ENCODE data around the gene PPHLN1.

The PPHLN1 gene, protein sequence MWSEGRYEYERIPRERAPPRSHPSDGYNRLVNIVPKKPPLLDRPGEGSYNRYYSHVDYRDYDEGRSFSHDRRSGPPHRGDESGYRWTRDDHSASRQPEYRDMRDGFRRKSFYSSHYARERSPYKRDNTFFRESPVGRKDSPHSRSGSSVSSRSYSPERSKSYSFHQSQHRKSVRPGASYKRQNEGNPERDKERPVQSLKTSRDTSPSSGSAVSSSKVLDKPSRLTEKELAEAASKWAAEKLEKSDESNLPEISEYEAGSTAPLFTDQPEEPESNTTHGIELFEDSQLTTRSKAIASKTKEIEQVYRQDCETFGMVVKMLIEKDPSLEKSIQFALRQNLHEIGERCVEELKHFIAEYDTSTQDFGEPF

DNA sequence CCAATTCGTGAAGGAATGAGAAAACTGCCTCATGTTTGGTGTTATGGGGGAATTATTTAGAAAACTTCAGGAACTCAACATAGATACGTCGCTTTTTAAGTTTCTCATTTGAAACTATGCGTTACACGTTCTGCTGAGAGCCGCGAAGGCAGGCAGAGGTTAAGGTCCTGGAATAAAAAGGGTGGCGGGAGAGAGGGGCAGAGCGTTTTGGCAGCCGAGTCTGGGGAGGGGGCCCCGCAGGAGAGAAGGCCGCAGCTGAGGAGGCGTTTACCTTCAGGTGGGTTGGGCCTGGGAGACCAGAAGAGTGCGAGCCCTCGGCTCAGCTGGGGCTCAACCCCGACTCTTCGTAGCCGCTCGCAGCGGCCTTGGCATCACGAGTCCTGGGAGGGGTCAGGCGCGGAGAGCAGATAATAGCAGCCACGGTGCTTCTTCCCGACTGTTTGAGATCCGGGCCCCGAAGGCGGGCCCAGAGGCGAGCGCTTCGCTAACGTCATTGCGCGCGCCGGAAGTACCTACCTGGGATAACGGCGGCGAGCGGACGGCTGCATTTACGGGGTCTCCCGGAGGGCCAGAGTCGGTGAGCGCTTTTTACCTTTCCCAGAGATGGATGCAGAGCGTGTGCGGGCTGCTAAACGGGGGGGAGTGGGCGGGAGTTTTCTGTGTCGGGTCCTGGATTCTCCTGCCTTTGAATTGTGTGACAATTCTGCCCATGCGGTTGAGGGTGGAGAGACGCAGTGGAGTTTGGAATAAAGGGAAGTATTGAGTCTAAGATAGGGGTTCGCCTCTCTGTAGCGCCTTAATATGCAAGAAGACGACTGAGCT, at the start of gene PPHLN1, which contains the start of gene ZCRB1:
Gene PPHLN1 (plus strand): TSS at position 515 of the 822 bp plus-strand sequence. CDS start 9,736 bp downstream, outside the sequence.
Gene ZCRB1 (minus strand): TSS at position 442 of the 822 bp plus-strand sequence. CDS start 1,992 bp downstream, outside the sequence.
- DNase-seq (ENCODE audit: low read depth) = peak; percentile 42

DNA sequence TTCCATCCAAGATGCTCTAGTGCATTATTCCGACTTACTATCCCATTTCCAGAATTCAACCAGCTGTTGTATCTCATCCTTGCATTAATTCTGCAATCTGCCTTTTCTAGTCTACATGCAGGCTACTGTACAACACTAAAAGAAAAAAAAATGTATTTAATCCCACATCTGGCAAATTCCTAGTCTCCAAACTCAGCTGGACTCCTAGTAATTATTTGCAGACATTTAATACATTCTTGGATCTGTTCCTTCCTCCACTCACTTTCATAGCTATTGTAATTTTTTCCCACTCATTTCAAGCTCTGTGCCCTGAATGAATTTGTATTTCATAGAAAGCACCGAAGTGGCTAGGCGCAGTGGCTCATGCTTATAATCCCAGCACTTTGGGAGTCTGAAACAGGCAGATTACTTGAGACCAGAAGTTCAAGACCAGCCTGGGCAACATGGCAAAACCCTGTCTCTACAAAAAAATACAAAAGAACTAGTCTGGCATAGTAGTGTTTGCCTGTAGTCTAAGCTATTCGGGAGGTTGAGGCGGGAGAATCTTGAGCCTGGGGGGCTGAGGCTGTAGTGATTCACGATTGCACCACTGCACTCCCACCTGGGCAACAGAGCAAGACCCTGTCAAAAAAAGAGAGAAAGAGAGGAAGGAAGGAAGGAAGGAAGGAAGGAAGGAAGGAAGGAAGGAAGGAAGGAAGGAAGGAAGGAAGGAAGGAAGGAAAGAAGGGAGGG, 48.4 kb upstream of the PPHLN1 start:
- DNase-seq (ENCODE audit: low read depth) = no peak

DNA sequence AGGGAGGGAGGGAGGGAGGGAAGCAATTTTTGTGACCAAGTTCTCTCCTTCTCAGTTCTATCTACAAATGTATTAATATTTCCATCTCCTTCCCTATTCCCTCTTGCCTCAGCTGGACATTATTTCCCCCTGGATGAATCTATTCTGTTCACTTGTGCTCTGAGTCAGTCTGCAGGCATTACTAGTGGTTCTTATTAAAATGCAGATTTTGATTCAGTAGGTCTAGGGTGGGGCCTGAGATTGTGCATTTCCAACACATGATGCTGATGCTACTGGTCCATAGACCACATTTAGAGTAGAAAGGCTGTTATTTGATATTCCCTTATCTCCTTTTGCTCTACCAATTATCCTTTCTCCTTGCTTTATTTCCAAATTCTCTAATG, 47.8 kb upstream of the PPHLN1 start:
- DNase-seq (ENCODE audit: low read depth) = no peak

DNA sequence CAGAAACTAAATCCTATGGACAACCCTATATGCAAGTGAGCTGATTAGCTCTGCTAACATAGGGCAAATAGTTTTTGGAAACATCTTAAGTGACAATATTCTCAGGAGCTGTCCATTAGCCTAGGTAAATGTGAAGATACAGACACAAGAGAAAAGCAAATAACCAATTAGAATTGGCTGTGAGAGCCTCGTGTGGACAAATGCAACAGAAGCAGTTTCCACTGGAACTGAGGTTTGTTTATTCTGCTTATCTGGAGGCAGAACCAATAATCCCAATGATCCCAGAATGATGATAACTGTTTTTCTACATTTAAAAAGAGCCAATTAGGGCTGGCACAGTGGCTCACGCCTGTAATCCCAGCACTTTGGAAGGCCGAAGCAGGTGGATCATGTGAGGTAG, 44.7 kb upstream of the PPHLN1 start:
- DNase-seq (ENCODE audit: low read depth) = no peak

DNA sequence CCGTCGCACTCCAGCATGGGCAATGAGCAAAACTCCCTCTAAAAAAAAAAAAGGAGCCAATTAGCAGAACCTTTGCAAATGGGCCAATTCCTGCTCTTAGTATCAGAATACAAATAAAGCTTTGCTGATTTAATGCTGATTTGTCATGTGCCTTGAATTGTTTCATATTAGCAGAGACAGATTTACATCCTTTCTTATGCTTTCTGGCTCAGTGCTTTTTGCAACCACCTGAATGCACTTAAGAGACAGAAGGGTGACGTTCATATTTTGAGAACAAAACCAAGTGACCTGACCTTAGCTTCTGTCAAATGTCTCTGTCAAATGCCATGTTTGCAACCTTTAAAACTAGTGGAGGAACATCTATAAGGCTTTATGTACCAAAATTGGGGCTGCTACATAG, 44.1 kb upstream of the PPHLN1 start:
- DNase-seq (ENCODE audit: low read depth) = no peak

DNA sequence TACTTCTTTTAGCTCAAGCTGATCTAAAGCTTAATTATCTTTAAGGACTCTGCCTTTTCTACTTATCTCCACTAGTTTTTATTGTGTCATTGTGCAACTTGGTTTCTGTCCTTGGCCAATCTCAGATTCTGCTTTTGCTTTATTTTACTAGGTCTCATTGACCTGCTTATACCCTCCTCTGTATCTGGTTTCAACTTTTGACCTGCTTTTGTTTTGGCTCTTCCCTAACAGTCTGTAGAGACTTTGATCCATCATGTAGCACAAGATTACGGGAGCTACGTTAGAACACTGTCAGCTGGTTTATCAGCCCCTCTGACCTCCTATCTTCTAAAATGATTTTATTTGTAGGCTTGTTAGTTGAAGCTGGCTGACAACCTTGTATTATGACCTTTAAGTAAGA, 43.7 kb upstream of the PPHLN1 start:
- no peak for DNase-seq (ENCODE audit: low read depth)

DNA sequence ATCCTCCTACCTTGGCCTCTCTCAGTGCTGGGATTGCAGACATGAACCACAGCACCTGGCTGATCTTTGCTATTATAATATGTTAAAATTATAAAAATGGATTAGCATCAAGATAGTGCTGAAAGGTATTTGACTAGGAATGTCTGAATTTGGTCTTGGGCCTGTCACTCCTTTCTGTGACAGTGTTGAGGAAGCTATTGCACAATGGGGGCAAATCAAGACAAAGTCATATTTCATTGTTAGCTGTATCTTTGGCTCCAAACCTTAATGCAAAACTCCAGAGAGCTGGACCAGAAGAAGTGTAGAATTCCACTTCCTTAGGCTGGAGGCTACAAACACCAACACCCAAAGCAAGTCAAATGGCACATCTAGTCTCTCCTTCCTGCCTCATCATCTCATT, 42.2 kb upstream of the PPHLN1 start:
- DNase-seq (ENCODE audit: low read depth) = no peak

DNA sequence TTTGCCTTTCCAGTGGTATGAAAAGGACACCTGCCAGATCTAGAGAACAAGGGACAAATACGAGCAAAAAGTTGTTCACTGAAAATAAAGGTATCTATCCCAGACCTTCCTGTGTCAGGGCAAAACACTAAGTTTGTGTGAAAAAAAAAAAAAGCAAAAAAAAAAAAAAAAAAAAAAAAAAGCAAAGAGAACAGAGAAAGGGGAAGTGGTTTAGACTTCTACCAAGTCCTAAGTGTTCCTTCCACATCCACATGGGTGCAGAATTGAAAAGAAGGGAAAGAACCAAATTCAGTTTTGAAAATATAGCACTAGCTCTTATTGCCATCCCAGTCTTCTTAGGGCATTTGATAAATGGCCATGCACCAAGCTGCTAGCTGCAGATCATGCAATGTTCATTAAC, 41.8 kb upstream of the PPHLN1 start:
- no peak for DNase-seq (ENCODE audit: low read depth)

DNA sequence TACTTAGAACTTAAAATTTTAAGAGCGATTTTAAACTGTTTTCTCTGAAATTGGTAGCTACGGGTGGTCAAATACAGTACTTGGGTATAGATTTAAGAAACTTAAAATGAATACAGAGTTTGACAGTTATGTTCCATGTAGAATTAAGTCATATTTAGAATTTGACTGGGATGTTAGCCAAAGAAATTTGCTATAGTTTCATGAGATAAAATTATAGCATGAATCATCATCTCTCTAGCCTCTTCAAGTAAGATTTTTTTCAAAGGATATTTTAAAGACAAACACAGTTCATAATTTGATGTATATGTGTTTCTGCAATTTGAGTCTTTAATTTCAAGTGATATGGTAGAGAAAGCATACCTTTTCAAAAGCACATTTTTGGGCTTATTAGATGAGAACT, 41.1 kb upstream of the PPHLN1 start:
- DNase-seq (ENCODE audit: low read depth) = no peak

DNA sequence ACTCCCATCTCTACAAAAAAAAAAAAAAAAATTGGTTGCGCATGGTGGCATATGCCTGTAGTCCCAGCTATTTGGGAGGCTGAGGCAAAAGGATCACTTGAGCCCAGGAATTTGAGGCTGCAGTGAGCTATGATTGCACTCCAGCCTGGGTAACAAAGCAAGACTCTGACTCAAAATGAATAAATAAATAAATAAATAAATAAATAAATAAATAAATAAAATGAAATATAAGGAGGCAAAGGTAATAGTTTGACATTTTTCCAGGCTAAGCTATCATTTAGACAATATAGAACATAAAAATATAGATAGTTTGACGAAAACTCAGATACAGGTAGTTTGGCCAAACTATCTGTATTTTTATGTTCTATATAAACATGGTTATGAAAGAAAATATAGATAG, 40.5 kb upstream of the PPHLN1 start:
- no peak for DNase-seq (ENCODE audit: low read depth)

DNA sequence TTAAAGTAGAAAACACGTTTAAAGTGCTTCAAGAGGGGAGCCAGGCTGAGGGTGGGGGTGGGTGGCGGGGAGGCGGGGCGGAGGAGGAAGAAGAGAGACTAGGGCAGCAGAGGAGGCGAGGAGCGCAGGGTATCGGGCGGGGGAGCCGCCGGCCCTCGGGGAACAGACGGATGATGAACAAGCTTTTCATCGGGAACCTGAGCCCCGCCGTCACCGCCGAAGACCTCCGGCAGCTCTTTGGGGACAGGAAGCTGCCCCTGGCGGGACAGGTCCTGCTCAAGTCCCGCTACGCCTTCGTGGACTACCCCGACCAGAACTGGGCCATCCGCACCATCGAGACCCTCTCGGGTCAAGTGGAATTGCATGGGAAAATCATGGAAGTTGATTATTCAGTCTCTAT, 39.2 kb upstream of the PPHLN1 start:
- no peak for DNase-seq (ENCODE audit: low read depth)

DNA sequence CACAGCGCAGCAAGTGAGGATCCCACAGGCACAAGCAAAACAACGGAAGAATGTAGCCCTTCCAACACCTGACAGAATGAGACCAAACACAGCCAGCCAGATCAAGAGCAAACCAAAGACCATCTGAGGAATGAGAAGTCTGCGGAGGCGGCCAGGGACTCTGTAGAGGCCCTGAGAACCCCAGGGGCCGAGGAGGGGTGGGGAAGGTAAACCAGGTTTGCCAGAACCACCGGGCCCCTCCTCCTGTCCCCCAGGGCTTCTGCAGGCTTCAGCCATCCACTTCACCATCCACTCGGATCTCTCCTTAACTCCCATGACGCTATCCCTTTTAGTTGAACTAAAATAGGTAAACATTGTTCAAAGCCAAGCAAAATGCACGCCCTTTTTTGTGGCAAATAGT, 37.4 kb upstream of the PPHLN1 start:
- no peak for DNase-seq (ENCODE audit: low read depth)

DNA sequence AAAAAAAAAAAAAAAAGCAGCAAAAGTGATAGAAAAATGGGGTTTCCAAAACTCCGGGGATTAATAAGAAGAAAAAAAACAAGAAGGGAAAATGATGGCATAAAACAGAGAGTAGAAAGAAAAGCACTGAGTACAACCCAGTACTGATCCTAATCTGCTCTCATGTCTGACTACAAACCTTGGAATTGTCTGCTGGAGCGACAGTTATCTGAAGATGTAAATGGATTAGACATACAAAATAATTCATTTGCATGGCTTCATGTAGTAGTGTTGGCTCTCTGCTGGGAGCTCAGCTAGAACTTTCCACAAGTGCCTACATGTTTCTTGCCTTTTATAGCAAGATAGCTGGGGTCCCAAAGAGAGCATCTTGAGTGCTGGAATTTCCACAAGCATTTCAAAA, 34.3 kb upstream of the PPHLN1 start:
- no peak for DNase-seq (ENCODE audit: low read depth)

DNA sequence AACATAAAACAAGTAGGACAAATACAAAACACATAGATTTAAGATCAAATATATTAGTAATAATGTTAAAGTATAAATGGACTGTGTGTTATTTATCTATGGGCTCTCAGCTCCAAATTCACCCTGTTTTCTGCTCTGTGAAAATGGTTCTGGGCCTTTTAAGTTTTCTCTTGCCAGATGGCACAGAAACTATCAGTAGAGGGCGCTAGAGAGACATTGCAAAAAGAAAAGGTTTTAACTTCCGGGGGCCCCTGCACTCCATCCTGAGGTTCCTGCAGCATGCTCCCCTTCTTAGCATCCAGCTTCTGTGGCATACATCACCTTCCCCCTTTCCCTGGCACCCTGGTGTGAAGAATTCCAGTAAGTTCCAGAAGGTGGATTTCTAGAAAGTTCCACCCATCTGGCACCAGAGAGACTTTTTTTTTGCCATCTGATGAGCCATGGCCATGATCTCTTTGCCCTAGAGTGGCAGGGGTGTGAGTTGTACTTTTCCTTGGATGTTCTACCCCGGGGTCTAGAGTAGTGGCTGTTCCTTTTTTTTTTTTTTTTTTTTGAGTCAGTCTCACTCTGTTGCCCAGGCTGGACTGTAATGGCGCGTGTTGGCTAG, 29.4 kb upstream of the PPHLN1 start:
- DNase-seq (ENCODE audit: low read depth) = no peak

DNA sequence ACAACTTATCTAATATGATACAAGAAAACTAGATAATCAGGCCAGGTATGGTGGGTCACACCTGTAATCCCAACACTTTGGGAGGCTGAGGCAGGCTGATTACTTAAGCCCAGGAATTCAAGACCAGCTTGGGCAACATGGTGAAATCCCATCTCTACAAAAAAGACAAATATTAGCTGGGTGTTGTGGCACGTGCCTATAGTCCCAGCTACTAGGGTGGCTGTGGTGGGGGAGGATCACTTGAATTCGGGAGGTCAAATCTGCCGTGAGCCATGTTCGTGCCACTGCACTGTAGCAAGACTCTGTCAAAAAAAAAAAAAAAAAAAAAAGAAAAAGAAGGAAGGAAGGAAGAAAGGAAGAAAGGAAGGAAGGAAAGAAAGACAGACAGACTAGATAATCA, 27.1 kb upstream of the PPHLN1 start:
- DNase-seq (ENCODE audit: low read depth) = no peak

DNA sequence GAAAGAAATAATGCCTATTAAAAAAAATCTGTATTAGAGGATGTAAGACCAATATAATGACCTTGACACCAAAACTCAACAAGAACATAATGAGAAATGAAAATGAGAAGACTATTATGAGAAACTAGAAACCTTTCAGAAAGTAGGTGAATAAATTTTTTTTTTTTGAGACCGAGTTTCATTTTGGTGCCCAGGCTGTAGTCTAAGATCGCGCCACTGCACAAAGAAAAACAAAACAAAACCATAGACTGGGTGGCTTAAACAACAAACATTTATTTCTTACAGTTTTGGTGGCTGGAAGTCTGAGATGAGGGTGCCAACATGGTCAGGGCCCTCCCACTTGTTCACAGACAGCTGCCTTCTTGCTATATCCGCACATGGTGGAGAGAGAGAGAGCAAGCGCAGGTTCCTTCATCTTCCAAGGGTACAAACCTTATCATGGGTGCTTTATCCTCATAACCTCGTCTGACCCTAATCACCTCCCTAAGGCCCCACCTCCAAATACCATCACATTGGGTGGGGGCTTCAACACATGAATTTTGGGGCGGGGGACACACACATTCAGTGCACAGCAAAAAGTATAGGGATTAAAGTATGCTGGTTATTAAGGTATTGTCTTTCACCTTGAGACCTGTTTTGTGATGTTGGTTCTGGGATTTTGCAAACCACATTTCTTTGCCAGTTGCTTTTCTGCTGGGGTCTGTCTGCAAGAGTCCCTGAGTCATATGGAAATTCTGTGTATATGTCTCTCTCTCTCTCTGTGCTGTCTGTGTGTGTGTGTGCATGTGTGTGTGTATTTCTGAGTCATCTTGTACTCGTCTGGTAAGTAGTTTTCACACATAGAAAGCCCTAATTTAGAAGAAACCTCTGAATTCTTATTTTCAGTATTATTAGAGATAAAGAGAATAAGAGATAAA, 26.3 kb upstream of the PPHLN1 start:
- no peak for DNase-seq (ENCODE audit: low read depth)

DNA sequence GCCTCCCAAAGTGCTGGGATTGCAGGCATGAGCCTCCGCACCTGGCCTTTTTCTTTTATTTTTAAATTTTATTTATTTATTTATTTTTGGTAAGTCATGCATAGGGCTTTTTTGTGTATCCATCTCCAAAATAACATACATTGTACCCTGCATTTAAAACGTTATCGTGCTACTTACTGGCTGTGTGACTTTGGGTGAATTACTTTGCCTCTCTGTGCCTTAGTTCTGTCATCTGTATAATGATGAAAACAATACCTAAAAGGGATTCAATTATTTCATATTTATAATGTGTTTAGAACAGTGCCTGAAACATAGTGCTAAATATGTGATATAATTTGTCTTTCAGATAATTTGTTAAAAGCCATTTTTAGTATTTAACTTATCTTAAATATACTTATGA, 19.7 kb upstream of the PPHLN1 start:
- DNase-seq (ENCODE audit: low read depth) = no peak

DNA sequence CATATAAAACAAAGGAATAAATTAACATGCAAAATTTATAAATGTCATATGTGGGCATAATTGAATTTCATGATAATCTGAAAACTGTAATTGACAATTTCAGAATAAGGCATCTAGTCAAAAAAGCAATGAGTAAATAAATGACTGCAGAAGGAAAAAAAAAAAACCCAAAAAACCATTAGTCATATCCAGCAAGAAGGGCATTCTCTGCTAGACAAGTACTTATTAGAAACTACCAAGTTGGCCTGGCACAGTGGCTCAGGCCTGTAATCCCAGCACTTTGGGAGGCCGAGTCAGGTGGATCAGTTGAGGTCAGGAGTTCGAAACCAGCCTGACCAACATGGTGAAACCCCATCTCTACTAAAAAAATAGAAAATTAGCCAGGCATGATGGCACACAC, 17.6 kb upstream of the PPHLN1 start:
- no peak for DNase-seq (ENCODE audit: low read depth)

DNA sequence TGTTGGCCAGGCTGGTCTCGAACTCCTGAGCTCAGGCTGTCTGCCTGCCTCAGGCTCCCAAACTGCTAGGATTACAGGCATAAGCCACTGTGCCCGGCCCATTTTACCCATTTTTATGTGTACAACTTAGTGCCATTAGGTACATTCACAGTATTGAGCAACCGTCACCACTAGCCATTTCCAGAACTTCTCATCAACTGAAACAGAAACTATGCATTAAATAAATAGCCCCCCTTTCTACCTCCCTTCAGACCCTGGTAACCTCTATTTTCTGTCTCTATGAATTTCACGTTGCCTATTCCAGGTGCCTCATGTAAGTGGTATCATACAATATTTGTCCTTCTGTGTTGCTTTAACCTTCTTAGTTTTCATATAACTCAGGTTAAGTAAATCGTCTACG, 16.0 kb upstream of the PPHLN1 start:
- DNase-seq (ENCODE audit: low read depth) = no peak

DNA sequence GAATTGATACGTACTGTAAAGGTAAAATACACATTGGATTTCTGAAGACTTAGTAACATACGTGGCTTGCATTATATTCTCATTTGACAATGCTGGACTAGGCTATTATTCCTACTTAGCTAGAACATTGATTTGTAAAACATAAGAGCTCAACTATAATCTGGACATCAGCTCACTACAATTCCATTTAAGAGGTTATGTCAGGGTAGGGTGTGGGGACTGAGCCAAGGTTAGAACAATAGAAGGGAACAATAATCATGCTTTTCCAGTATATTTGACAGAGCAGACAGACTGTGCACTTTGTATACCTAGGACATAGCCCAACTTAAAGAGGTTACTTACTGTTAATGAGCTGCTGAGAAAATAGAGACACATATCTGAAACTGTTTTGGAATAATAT, 10.9 kb upstream of the PPHLN1 start:
- DNase-seq (ENCODE audit: low read depth) = no peak

DNA sequence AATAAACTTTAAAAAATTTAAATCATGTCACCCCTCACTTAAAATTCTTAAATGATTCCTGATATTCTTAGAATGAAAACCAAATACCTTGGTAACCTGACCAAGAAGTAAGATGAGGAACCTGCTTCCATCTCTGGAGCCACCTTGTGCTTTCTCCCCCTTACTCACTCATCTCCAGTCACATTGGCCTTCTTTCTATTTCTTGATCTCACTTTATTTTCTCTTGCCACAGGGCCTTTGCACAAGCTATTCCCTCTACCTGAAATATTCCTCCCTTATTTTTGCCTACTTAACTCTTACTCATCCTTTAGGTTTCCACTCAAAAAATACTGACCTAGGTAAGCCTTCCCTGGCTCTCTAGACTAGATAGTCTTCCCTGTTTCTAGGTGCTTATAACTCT, 5.2 kb upstream of the PPHLN1 start:
- DNase-seq (ENCODE audit: low read depth) = no peak
